Ishikawa (cell line): ENCODE data around the gene EXOC4.

Experiments used
- CEBPB ChIP-seq: IDR thresholded peaks from 2 replicates; pipeline ENCODE4 v1.6.1; 2012
- CREB1 ChIP-seq: IDR thresholded peaks from 2 replicates; pipeline ENCODE4 v1.6.1; 2012; ENCODE audit warnings: low read depth
- EGR1 ChIP-seq: IDR thresholded peaks from 2 replicates; pipeline ENCODE4 v1.6.1; 2012
- EP300 ChIP-seq: IDR thresholded peaks from 2 replicates; pipeline ENCODE4 v1.6.1; 2012; ENCODE audit warnings: borderline replicate concordance
- FOXM1 ChIP-seq: IDR thresholded peaks from 2 replicates; pipeline ENCODE4 v1.6.1; 2012; ENCODE audit warnings: low read depth, borderline replicate concordance
- NFIC ChIP-seq: IDR thresholded peaks from 2 replicates; pipeline ENCODE4 v1.6.1; 2012
- RAD21 ChIP-seq: IDR thresholded peaks from 2 replicates; pipeline ENCODE4 v1.6.1; 2012; ENCODE audit warnings: low read depth
- TAF1 ChIP-seq: IDR thresholded peaks from 2 replicates; pipeline ENCODE4 v1.6.1; 2012; ENCODE audit warnings: low read depth, mild to moderate bottlenecking
- TCF12 ChIP-seq: IDR thresholded peaks from 2 replicates; pipeline ENCODE4 v1.6.1; 2012; ENCODE audit warnings: low read depth
- TEAD4 ChIP-seq: IDR thresholded peaks from 2 replicates; pipeline ENCODE4 v1.6.1; 2012
- YY1 ChIP-seq: IDR thresholded peaks from 2 replicates; pipeline ENCODE4 v1.6.1; 2012; ENCODE audit warnings: low read depth
- ZBTB7A ChIP-seq: IDR thresholded peaks from 2 replicates; pipeline ENCODE4 v1.6.1; 2012; ENCODE audit warnings: low read depth
- TF ChIP-seq, protein P1 (sequence below): IDR thresholded peaks from 2 replicates; pipeline ENCODE4 v1.6.1; 2012
- TF ChIP-seq, protein P2 (sequence below): IDR thresholded peaks from 2 replicates; pipeline ENCODE4 v1.6.1; 2012; ENCODE audit warnings: low read depth, mild to moderate bottlenecking
- TF ChIP-seq, protein P3 (sequence below): IDR thresholded peaks from 2 replicates; pipeline ENCODE4 v1.6.1; 2012

The EXOC4 gene

DNA sequence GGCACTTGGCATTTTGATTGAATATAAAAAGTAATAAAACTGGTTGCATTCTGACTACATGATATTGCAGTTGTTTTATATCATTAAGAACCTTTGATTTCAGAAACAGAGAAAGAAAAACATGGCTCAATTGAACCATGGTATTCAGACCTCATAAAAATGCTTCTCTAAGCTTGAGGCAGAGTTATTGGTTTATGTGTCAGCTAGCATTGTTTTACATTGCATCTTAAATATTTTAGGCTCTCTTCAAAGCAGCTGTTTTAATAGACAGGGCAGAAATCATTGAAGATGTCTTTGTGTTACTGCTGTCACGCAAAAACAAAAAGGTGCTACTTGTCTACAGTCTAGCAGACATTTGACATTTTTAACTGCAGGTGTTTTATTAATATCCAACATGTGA is 299.2 kb downstream of the EXOC4 start:
- TF ChIP-seq TAF1 (no peak), TCF12 (no peak), CREB1 (no peak), EP300 (no peak), ZBTB7A (no peak), RAD21 (no peak), EGR1 (no peak), NFIC (no peak), YY1 (no peak), CEBPB (no peak), FOXM1 (no peak)
- TF ChIP-seq, protein P1, sequence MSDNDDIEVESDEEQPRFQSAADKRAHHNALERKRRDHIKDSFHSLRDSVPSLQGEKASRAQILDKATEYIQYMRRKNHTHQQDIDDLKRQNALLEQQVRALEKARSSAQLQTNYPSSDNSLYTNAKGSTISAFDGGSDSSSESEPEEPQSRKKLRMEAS = no peak
- TF ChIP-seq, protein P2, sequence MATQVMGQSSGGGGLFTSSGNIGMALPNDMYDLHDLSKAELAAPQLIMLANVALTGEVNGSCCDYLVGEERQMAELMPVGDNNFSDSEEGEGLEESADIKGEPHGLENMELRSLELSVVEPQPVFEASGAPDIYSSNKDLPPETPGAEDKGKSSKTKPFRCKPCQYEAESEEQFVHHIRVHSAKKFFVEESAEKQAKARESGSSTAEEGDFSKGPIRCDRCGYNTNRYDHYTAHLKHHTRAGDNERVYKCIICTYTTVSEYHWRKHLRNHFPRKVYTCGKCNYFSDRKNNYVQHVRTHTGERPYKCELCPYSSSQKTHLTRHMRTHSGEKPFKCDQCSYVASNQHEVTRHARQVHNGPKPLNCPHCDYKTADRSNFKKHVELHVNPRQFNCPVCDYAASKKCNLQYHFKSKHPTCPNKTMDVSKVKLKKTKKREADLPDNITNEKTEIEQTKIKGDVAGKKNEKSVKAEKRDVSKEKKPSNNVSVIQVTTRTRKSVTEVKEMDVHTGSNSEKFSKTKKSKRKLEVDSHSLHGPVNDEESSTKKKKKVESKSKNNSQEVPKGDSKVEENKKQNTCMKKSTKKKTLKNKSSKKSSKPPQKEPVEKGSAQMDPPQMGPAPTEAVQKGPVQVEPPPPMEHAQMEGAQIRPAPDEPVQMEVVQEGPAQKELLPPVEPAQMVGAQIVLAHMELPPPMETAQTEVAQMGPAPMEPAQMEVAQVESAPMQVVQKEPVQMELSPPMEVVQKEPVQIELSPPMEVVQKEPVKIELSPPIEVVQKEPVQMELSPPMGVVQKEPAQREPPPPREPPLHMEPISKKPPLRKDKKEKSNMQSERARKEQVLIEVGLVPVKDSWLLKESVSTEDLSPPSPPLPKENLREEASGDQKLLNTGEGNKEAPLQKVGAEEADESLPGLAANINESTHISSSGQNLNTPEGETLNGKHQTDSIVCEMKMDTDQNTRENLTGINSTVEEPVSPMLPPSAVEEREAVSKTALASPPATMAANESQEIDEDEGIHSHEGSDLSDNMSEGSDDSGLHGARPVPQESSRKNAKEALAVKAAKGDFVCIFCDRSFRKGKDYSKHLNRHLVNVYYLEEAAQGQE = no peak
- TF ChIP-seq, protein P3, sequence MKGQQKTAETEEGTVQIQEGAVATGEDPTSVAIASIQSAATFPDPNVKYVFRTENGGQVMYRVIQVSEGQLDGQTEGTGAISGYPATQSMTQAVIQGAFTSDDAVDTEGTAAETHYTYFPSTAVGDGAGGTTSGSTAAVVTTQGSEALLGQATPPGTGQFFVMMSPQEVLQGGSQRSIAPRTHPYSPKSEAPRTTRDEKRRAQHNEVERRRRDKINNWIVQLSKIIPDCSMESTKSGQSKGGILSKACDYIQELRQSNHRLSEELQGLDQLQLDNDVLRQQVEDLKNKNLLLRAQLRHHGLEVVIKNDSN = no peak

DNA sequence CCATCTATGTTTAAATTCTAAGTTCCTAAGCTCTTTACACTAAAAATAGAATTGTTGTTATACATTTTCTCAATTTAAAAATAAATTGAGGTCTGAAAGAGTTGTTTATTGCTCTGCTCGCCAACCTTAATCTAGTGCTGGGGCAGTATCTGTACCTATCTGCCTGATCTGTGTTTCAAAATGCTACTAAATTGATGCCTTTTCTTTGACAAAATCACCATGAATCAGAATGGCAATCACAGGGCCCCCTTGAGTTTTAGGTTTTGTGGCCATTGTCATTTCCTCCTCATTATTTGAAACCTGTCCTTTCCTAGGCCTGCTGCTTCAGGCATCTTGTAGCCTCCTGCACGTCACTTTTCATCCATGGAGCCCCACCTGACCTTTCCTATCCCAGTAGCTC is 301.5 kb downstream of the EXOC4 start:
- TF ChIP-seq, protein P3 = no peak
- TF ChIP-seq RAD21 (no peak), TAF1 (no peak), EGR1 (no peak), CREB1 (no peak), FOXM1 (no peak)
- TF ChIP-seq, protein P2 = no peak
- TF ChIP-seq, protein P1 = no peak

DNA sequence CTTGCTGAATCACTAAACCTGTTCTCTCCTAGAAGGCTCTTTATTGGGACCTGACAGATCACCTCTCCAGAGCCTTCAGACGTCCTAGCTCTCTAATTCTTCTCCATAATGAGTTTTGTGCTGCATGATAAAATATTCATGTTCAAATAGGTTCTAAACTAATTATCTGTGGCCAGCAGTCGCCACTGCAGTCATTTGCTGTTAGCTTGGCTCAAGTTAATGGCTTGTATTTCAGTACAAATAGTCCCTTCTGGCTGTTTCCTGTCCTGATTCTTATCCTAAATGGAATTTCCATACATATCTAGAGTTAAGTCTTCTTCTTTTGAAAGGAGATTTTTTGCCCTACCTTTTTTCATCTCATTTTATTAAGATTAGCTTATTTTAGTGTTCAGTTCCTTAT is 303.2 kb downstream of the EXOC4 start:
- TF ChIP-seq ZBTB7A = no peak
- TF ChIP-seq TEAD4 = no peak
- TF ChIP-seq EP300 = no peak
- TF ChIP-seq RAD21 = no peak
- no peak for TF ChIP-seq FOXM1
- TF ChIP-seq, protein P3 = no peak
- no peak for TF ChIP-seq CREB1
- TF ChIP-seq, protein P1 = no peak
- TF ChIP-seq YY1 = no peak
- TF ChIP-seq EGR1 = no peak
- TF ChIP-seq NFIC = no peak
- no peak for TF ChIP-seq TAF1
- no peak for TF ChIP-seq TCF12

DNA sequence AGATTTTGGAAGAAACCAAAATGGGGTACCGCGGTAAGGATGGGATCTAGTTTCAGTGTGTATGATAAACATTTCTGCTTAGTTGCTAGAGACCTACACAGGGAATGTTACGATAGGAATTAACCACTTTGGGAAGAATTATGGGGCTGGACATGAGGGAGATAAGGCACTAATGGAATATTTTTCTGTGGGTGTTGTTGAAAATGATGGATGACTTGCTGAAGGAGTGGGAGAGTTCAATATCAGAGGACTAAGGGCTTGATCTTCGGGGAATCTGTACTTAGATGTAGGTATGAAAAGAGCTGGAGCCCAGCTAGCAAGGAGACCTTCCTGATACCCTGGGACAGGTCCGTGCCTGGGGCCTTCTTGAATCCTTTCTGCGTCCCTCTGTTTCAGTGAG is 303.7 kb downstream of the EXOC4 start:
- no peak for TF ChIP-seq TCF12
- TF ChIP-seq, protein P1 = no peak
- TF ChIP-seq CEBPB = no peak
- TF ChIP-seq TAF1 = no peak
- TF ChIP-seq ZBTB7A = no peak
- no peak for TF ChIP-seq EP300
- no peak for TF ChIP-seq YY1
- TF ChIP-seq EGR1 = no peak
- no peak for TF ChIP-seq TEAD4
- no peak for TF ChIP-seq NFIC
- TF ChIP-seq, protein P3 = no peak
- TF ChIP-seq CREB1 = no peak
- TF ChIP-seq, protein P2 = no peak
- TF ChIP-seq RAD21 = no peak
- no peak for TF ChIP-seq FOXM1
